ENCODE results near the gene MEOX1. TPM values are rescaled to one million over a fixed set of nuclear protein-coding genes. Genes with fewer than 3 reads are reported as not detected.
A peak's percentile ranks its signal among the peaks of the same experiment; 100 is the strongest.

MEOX1 gene
- total and polyA plus RNA-seq, 2 donors (not counting 1 experiment from before 2014, with no cell fraction given): not detected

- H3K4me3 ChIP-seq (replicated peaks in 1 of 4; ENCODE audit: control extremely low read depth in 1 of 4, insufficient read depth in 1 of 4, low read depth in 3 of 4, low read length in 4 of 4): no peak overlapping the region
- H3K79me2 ChIP-seq (ENCODE audit: control insufficient read depth, insufficient read depth, low read length): no peaks in the 10 kb centered on the region
- no peak overlapping the region for H3K27ac ChIP-seq (ENCODE audit: insufficient read depth, low read length)
- no peaks in the 10 kb centered on the region for H3K4me1 ChIP-seq (ENCODE audit: control insufficient read depth, extremely low read depth, insufficient read depth, low read length)
- no peak for DNase-seq (ENCODE audit: low read depth in 2 of 2)
- no peaks in the 10 kb centered on the region for H3K36me3 ChIP-seq (ENCODE audit: control insufficient read depth, insufficient read depth, low read length)
- H3K9me3 ChIP-seq (ENCODE audit: control insufficient read depth, insufficient read depth, low read depth, low read length): no peaks in the 10 kb centered on the region
- H3K9ac ChIP-seq (ENCODE audit: insufficient read depth, low read length): no peak overlapping the region
- no peak for TF ChIP-seq EZH2 (IDR thresholded peaks at IDR 0.05; ENCODE audit: low read length, missing control alignments)
- TF ChIP-seq CTCF (conservative IDR thresholded peaks at IDR 0.05 in 1 of 2, IDR thresholded peaks at IDR 0.05 in 1 of 2; ENCODE audit: low read depth in 1 of 2, low read length in 2 of 2): no peak
- H3K4me2 ChIP-seq (ENCODE audit: extremely low read depth, insufficient read depth, low read length): no peak overlapping the region
- peaks cover 5% of the 10 kb centered on the region for H3K27me3 ChIP-seq (ENCODE audit: control insufficient read depth, insufficient read depth, low read length)
- no peak overlapping the region for H2AFZ ChIP-seq (ENCODE audit: low read length)
- H4K20me1 ChIP-seq (ENCODE audit: control insufficient read depth, extremely low read depth, insufficient read depth, low read length): no peaks in the 10 kb centered on the region
These were observed 2.4 kb upstream of the MEOX1 start for GRCh38 chr17:43664096-43664495.

GRCh38 chr17:43663383-43663782 lies 1.7 kb upstream of the MEOX1 start:
- DNase-seq (ENCODE audit: low read depth in 2 of 2): no peak
- Histone ChIP-seq H3K9ac (ENCODE audit: insufficient read depth, low read length) (no peak overlapping the region), H3K4me1 (ENCODE audit: control insufficient read depth, extremely low read depth, insufficient read depth, low read length) (no peaks in the 10 kb centered on the region), H4K20me1 (ENCODE audit: control insufficient read depth, extremely low read depth, insufficient read depth, low read length) (no peaks in the 10 kb centered on the region), H3K4me3 (replicated peaks in 1 of 4; ENCODE audit: control extremely low read depth in 1 of 4, insufficient read depth in 1 of 4, low read depth in 3 of 4, low read length in 4 of 4) (no peak overlapping the region), H2AFZ (ENCODE audit: low read length) (no peak overlapping the region), H3K27me3 (ENCODE audit: control insufficient read depth, insufficient read depth, low read length) (peaks cover 7% of the 10 kb centered on the region), H3K9me3 (ENCODE audit: control insufficient read depth, insufficient read depth, low read depth, low read length) (no peaks in the 10 kb centered on the region), H3K4me2 (ENCODE audit: extremely low read depth, insufficient read depth, low read length) (no peak overlapping the region), H3K27ac (ENCODE audit: insufficient read depth, low read length) (no peak overlapping the region), H3K79me2 (ENCODE audit: control insufficient read depth, insufficient read depth, low read length) (no peaks in the 10 kb centered on the region), H3K36me3 (ENCODE audit: control insufficient read depth, insufficient read depth, low read length) (no peaks in the 10 kb centered on the region)
- no peak for TF ChIP-seq CTCF (conservative IDR thresholded peaks at IDR 0.05 in 1 of 2, IDR thresholded peaks at IDR 0.05 in 1 of 2; ENCODE audit: low read depth in 1 of 2, low read length in 2 of 2)
- no peak for TF ChIP-seq EZH2 (IDR thresholded peaks at IDR 0.05; ENCODE audit: low read length, missing control alignments)

- TF ChIP-seq EZH2 (IDR thresholded peaks at IDR 0.05; ENCODE audit: low read length, missing control alignments) (no peak), CTCF (conservative IDR thresholded peaks at IDR 0.05 in 1 of 2, IDR thresholded peaks at IDR 0.05 in 1 of 2; ENCODE audit: low read depth in 1 of 2, low read length in 2 of 2) (peak in 1 of 2 donors; percentile 0)
- DNase-seq (ENCODE audit: low read depth in 2 of 2): peak in 1 of 2 donors; percentile 13
These were observed 855 bp upstream of the MEOX1 start for GRCh38 chr17:43662413-43663141.

More at GRCh38 chr17:43662413-43663141, 855 bp upstream of the MEOX1 start:
- H3K27ac ChIP-seq (ENCODE audit: insufficient read depth, low read length): no peak overlapping the region
- no peaks in the 10 kb centered on the region for H3K36me3 ChIP-seq (ENCODE audit: control insufficient read depth, insufficient read depth, low read length)
- peaks cover 7% of the 10 kb centered on the region for H3K27me3 ChIP-seq (ENCODE audit: control insufficient read depth, insufficient read depth, low read length)
- H2AFZ ChIP-seq (ENCODE audit: low read length): no peak overlapping the region
- no peak overlapping the region for H3K9ac ChIP-seq (ENCODE audit: insufficient read depth, low read length)
- no peaks in the 10 kb centered on the region for H4K20me1 ChIP-seq (ENCODE audit: control insufficient read depth, extremely low read depth, insufficient read depth, low read length)
- no peak overlapping the region for H3K4me3 ChIP-seq (replicated peaks in 1 of 4; ENCODE audit: control extremely low read depth in 1 of 4, insufficient read depth in 1 of 4, low read depth in 3 of 4, low read length in 4 of 4)
- H3K9me3 ChIP-seq (ENCODE audit: control insufficient read depth, insufficient read depth, low read depth, low read length): no peaks in the 10 kb centered on the region
- H3K4me1 ChIP-seq (ENCODE audit: control insufficient read depth, extremely low read depth, insufficient read depth, low read length): no peaks in the 10 kb centered on the region
- H3K79me2 ChIP-seq (ENCODE audit: control insufficient read depth, insufficient read depth, low read length): no peaks in the 10 kb centered on the region
- H3K4me2 ChIP-seq (ENCODE audit: extremely low read depth, insufficient read depth, low read length): no peak overlapping the region

All from fibroblast of lung (primary cell).